ENCODE data around the gene KIAA1671.

KIAA1671 gene

GRCh38 chr22:25153961-25154666, 201.6 kb downstream of the KIAA1671 start:
- DNase-seq (ENCODE audit: extremely low spot score) = no peak
- no peak for TF ChIP-seq CTCF (IDR thresholded peaks at IDR 0.05; ENCODE audit: control extremely low read depth, extremely low read depth, low read depth, missing control alignments)
- CTCF ChIA-PET = no interaction called here
- POLR2A ChIA-PET = no interaction called here

- ChIA-PET POLR2A (no interaction called here), CTCF (no interaction called here)
- TF ChIP-seq CTCF (IDR thresholded peaks at IDR 0.05; ENCODE audit: control extremely low read depth, extremely low read depth, low read depth, missing control alignments) = no peak
- no peak for DNase-seq (ENCODE audit: extremely low spot score)
Measured at GRCh38 chr22:25154667-25154999, 202.1 kb downstream of the KIAA1671 start.

GRCh38 chr22:25156736-25157135, 204.2 kb downstream of the KIAA1671 start:
- POLR2A ChIA-PET = no interaction called here

DNA sequence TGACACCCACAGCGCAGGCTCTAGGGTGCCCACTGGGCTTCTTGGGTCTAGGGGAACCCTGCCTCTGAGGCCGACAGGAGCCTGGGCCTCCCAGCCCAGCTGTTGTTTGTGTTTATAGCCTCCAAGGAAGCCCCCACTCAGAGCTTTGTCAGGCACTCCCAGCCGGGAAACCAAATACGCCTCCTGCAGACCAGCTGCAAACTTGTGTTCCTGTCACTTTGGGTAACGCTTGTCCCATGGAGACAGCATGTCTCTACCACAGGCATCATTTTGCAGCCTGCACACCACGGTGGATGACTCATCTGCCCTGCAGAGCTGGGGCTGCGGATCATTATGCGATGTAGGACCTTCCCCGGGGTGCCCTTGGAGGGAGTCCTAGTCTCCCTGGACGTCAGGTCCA, 206.5 kb downstream of the KIAA1671 start:
- ChIA-PET POLR2A (no interaction called here), CTCF (no interaction called here)
- DNase-seq (ENCODE audit: extremely low spot score) = no peak
- no peak for TF ChIP-seq CTCF (IDR thresholded peaks at IDR 0.05; ENCODE audit: control extremely low read depth, extremely low read depth, low read depth, missing control alignments)

More at GRCh38 chr22:25156736-25157135, 204.2 kb downstream of the KIAA1671 start:
- TF ChIP-seq CTCF (IDR thresholded peaks at IDR 0.05; ENCODE audit: control extremely low read depth, extremely low read depth, low read depth, missing control alignments) = no peak
- no peak for DNase-seq (ENCODE audit: extremely low spot score)
- CTCF ChIA-PET = no interaction called here

DNA sequence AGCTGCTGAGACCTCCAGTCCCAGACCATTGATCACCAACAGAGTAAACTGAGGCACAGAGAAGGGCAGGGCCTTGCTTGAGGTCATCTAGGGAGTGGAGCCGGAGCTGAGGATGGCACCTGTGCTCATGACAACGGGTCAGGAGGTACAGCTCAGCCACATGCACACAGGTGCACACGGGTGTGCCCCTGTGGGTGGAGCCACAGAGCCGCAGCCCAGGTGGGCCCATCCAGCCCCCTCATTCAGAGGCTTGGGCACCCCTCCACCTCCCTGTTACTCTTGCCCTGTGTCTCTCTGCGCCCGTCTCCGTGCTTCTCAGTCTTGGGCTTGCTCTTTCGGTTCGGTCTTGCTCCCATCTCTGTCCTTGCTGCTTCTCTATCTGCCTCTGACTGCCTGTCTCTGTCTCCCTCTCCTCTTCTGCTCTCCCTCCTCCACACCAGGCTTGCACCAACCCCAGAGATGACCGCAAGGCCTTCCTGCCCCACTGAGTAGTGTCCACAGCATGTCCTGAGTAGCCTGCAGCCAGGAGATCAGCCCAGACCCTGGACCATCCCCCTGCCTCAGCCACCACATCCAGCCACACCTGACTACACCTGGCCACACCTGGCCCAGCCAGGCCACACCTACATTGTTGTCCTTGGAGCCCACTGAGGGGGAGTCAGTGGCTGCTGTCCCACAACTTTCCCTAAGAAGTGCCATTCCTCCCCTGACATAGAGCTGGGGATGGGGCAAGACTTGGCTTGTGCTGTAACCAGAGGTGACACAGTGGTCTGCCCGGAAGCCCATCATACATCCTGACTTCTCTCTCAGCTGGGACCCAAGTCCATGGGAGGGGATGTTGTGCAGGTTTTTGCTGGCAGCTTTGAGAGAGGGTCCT, 207.8 kb downstream of the KIAA1671 start:
- ChIA-PET POLR2A (no interaction called here), CTCF (no interaction called here)

More for the DNA sequence above, 207.8 kb downstream of the KIAA1671 start:
- no peak for DNase-seq (ENCODE audit: extremely low spot score)
- no peak for TF ChIP-seq CTCF (IDR thresholded peaks at IDR 0.05; ENCODE audit: control extremely low read depth, extremely low read depth, low read depth, missing control alignments)

Measured in GM10248 (cell line).